HG02870 (cell line): ENCODE results near the gene TRHDE.
"Not testable (repeated sequence)": the region's sequence is repeated elsewhere in the genome, so short reads cannot be mapped to it uniquely, and the experiment has no call there.

Experiments
- ATAC-seq: cut with Tn5 transposase; IDR thresholded peaks from one replicate; pipeline ENCODE4 v1.9.1; 2021; ENCODE audit warnings: mild to moderate bottlenecking, moderate library complexity; ENCODE audit not compliant: unreplicated experiment

Gene TRHDE

GRCh38 chr12:72505227-72505626 is 233.1 kb downstream of the TRHDE start:
- no peak for ATAC-seq

DNA sequence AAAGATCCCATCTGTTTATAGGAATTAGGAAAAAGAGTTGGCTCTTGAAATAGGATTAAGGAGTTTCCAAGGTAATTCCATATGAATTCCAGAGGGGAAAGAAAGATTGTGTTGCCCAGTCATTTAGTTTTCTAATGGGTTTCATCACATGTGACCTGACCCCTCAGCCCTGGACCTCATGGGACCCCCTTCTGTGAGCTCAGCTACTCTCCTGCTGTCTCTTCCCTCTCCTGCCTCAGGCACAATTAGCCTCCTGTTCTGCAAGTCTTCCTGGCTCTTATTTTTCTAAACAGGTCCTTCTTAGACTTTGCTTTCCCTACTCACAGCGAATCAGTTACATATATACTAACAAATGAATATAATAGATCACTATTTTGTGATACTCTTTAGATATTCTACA is 237.7 kb downstream of the TRHDE start:
- no peak for ATAC-seq

- ATAC-seq: no peak
Measured at GRCh38 chr12:72510772-72511171, 238.6 kb downstream of the TRHDE start.

GRCh38 chr12:72511498-72511897 is 239.3 kb downstream of the TRHDE start:
- no peak for ATAC-seq

DNA sequence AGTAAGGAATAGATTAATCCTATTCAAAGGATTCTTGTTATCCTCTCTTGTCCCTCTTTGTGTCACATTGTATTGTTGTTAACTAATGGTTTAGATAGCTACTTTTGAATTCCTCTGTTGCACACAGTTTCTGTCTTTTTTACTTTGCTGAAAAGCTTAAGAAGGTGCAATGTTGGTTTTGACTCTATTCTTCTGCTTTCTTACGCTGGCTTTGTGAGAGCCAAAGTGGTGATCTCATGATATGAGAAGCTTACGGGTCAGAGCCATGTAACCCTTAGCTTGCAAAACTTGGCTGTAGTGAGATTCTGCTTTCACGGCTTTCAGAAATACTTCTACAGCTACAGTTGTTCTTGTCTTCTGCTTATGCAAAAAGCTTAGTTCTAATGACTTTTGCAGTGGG is 239.7 kb downstream of the TRHDE start:
- ATAC-seq: no peak

DNA sequence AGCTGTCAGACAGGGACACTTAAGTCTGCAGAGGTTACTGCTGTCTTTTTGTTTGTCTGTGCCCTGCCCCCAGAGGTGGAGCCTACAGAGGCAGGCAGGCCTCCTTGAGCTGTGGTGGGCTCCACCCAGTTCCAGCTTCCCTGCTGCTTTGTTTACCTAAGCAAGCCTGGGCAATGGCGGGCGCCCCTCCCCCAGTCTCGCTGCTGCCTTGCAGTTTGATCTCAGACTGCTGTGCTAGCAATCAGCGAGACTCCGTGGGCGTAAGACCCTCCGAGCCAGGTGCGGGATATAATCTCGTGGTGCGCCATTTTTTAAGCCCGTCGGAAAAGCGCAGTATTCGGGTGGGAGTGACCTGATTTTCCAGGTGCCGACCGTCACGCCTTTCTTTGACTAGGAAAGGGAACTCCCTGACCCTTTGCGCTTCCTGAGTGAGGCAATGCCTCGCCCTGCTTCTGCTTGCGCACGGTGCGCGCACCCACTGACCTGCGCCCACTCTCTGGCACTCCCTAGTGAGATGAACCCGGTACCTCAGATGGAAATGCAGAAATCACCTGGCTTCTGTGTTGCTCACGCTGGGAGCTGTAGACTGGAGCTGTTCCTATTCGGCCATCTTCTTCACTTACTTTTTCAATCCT is 248.0 kb downstream of the TRHDE start:
- not testable (repeated sequence) for ATAC-seq

GRCh38 chr12:72521326-72521725 is 249.2 kb downstream of the TRHDE start:
- no peak for ATAC-seq

- no peak for ATAC-seq
Measured at GRCh38 chr12:72522411-72522810, 250.2 kb downstream of the TRHDE start.

DNA sequence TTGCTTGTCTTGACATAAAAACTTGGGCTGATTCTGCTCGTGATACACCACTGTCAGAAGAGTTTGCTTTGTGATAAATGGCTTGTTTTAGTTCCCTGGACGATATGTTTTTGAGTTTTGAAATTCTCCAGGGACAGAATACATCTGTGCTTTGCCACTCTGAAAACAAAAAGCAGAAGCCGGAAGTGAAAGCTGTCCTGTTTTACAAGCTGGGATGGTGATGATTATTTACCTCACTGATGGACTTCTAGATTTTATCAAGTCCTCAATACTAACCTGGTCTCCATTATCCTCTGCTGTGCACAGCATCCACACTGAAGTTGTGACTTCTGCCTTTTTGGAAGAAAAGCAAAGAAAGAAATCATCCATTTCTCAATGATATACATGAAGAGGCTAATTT is 251.6 kb downstream of the TRHDE start:
- ATAC-seq: no peak

GRCh38 chr12:72535212-72535990 is 263.2 kb downstream of the TRHDE start:
- ATAC-seq: no peak

- no peak for ATAC-seq
Measured at GRCh38 chr12:72540811-72541210, 268.6 kb downstream of the TRHDE start.

DNA sequence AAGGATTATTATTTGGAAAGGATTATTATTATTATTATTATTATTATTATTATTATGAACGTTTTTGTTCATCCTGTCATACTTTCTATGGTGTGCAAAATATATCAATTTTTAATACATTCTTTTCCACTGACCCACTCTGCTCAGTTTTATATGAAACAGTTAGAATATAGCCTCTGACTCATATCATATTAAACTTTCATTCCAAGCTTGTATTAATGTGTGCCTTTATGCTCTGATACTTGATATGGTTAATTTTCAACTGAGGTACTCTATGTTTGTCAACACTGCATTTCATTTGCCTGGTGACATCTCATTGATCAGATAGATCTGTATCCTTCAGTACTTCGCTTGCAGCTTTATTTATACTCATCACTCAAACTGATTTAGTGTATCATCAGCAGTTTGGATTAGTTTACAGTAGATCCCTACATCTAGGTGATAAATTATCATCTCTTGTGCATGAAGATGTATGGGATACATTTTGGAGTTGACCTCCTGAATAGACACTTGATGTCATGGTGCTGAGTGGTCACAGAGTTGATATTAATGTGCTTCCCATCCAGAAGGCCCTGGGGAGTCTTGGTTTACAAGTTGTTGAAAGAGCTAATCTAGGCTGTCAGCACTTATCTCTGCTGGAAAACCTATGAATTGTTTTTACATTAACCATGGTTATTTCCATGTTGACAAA is 271.8 kb downstream of the TRHDE start:
- no peak for ATAC-seq

DNA sequence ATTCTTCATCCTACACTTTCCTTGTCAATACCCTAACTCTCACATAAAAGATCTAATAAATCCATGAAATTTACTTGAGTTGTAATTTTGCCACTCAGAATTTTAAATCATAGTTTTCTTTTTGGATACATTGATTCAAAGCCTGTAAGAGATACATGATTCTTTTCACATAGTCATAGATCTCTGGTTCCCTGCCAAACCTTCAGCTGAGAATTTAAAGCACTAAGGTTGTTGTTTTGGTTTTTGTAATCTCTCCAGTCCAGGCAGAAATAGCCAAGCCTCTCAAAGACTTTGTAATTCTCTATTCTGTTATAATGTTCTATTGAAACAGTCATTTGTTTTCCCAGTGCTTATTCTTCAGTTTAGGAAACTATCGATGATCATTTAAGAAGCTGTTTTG is 273.9 kb downstream of the TRHDE start:
- no peak for ATAC-seq

GRCh38 chr12:72547573-72547972 is 275.4 kb downstream of the TRHDE start:
- no peak for ATAC-seq

GRCh38 chr12:72549184-72549583 is 277.0 kb downstream of the TRHDE start:
- no peak for ATAC-seq

DNA sequence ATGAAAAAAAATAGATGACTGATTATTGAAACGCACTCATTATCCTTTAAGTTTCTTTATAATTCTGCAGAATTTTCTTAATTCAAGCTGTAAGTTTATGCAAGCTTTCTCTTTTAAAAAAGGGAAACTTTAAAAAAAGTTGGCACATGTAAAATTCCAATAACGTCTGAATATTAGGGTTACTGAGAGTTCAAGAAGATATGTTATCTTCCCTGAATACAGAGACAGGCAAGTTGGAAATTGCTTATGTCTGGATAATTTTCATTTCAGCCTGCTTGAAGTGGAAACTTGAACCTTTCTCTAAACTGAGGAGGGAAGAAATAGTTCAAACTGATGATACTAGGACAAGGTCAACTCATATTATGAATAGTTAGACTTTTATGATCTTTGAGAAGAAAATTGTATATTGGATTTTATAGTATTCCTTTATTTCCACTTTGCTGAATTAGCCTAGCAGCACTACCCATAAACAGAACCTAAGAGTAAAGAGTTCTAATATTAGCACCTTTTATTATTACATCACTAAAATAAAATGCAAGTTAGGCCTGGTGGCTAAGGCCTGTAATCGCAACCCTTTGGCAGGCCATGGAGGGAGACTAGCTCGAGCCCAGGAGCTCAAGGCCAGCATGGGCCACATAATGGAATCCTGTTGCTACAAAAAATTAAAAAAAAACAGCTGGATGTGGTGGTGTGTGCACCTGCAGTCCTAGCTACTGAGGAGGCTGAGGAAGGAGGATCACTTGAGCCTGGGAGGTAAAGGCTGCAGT is 288.0 kb downstream of the TRHDE start:
- ATAC-seq: no peak

- ATAC-seq: no peak
Measured at GRCh38 chr12:72570601-72571000, 298.4 kb downstream of the TRHDE start.

- ATAC-seq: no peak
Measured at GRCh38 chr12:72574138-72574537, 302.0 kb downstream of the TRHDE start.

DNA sequence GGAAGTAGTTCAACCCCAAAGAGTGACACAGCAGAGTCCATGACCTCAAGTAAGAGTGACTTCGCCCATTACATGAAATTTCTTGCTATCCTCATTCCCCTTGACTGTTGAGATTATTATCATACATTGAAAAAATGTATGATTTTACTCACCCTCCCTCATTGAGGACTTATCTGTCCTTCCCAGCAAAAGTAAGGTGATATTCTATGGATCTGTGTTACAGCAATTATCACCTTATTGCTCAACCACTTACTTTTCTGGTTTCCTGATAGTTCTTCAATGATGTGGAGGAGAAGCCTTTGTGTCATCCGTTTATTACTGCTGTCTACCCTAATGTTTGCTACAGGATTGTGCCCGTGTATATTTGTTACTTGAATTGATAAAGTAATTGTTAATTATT is 306.2 kb downstream of the TRHDE start:
- ATAC-seq: no peak

- no peak for ATAC-seq
Measured at GRCh38 chr12:72586456-72586855, 314.3 kb downstream of the TRHDE start.

GRCh38 chr12:72602581-72602980 is 330.4 kb downstream of the TRHDE start:
- ATAC-seq: no peak
